Psoas muscle (tissue), 8 donors: Measurements from ENCODE around the gene SLC5A8. TPM values are rescaled to one million over a fixed set of nuclear protein-coding genes. Genes with fewer than 3 reads are reported as not detected.

Experiments used
- ATAC-seq, 4 donors: fragments of 200-7000 bp; cut with Tn5 transposase; one replicate each; pipeline ENCODE4 v1.9.1; 2020; ENCODE audit warnings: moderate library complexity in 3 of 4, mild to moderate bottlenecking in 2 of 4
- DNase-seq, 2 donors: peaks; one replicate each; pipeline ENCODE4 v3.0.0-alpha.2; 2020
- H3K27ac ChIP-seq: fragments of 200-600 bp; one replicate; pipeline ENCODE4 v1.8.0; 2022
- H3K27me3 ChIP-seq, 3 donors: fragments of 200-600 bp in 1 of 3; one replicate each; pipeline versions ENCODE4 v1.6.1 to v1.8.0; 2013 to 2022; ENCODE audit warnings: low read length in 2 of 3, mild to moderate bottlenecking in 2 of 3, moderate library complexity in 1 of 3; ENCODE audit not compliant: insufficient read depth in 3 of 3
- H3K36me3 ChIP-seq, 2 donors: fragments of 200-600 bp in 1 of 2; one replicate each; pipeline versions ENCODE4 v1.6.1 to v1.8.0; 2013 to 2022; ENCODE audit warnings: low read depth in 1 of 2, mild to moderate bottlenecking in 1 of 2, moderate library complexity in 1 of 2; ENCODE audit not compliant: insufficient read depth in 1 of 2
- H3K4me1 ChIP-seq: fragments of 200-600 bp; one replicate; pipeline ENCODE4 v1.8.0; 2022
- H3K4me3 ChIP-seq: fragments of 200-600 bp; one replicate; pipeline ENCODE4 v1.8.0; 2022; ENCODE audit warnings: mild to moderate bottlenecking
- H3K9me3 ChIP-seq: fragments of 200-600 bp; one replicate; pipeline ENCODE4 v1.8.0; 2022
- CTCF ChIP-seq: fragments of 200-600 bp; IDR thresholded peaks from one replicate; pipeline ENCODE4 v1.8.0; 2022; ENCODE audit warnings: antibody characterized with exemption
- WGBS, 3 donors: extraction: QIAGEN DNeasy Blood & Tissue Kit; methylation state at CpG; one replicate each; pipeline versions ENCODE4 v1.1.6 to v1.1.7; 2013; 5-methylcytosine and 5-hydroxymethylcytosine counted together
- intact Hi-C, 2 donors: fragments of 100-400 bp; cut with DNase I; formaldehyde crosslinking; loops; one replicate each; pipeline versions ENCODE4 v1.11.0 to v1.14.2; 2022
- polyA plus RNA-seq, 3 donors: library from polyadenylated mRNA; stranded (reverse); fragments of 200-250 nt; gene quantifications; one replicate each; pipeline ENCODE4 v1.2.3, GENCODE V29; 2013
- total RNA-seq, 4 donors: library from RNA; stranded (reverse); fragmentation: NEBNext Ultra II Directional in 2 of 4; extraction: Animal tissue kit (Norgen Biotek cat#: 25700) in 2 of 4; gene quantifications; one replicate each; pipeline versions ENCODE4 v1.2.1 to v1.2.4, GENCODE V29; 2021 to 2023
- donor health status: healthy with polysubstance abuse.
- donor health status: DM: no; HTN: no; CAD: no; lungs with moderate emphysema.
- donor health status: Bipolar disorder and iron deficiency.
- donor health status: healthy.
- donor health status: DM: yes; HTN: yes; CAD: no.
- donor health status: DM: no; HTN: no; CAD: no.
- donor health status: DM: no; HTN: no; CAD: no.
- donor health status: DM: yes; HTN: yes; CAD: no.

SLC5A8 gene
- total and polyA plus RNA-seq, 7 donors: not detected

- TF ChIP-seq CTCF: no peak
- H3K36me3 ChIP-seq: no peaks in the 10 kb centered on the region
- no peaks in the 10 kb centered on the region for H3K9me3 ChIP-seq
- intact Hi-C loops: no loop called here
- DNase-seq (no peak), ATAC-seq (no peak)
- no peaks in the 10 kb centered on the region for H3K27me3 ChIP-seq
- H3K4me3 ChIP-seq: no peak overlapping the region
- H3K27ac ChIP-seq: no peak overlapping the region
- H3K4me1 ChIP-seq: no peaks in the 10 kb centered on the region
- 58 to 63% (median 61%) methylated on average over 2 of the region's 2 CpGs for WGBS, 3 donors
These were observed 33.0 kb upstream of the SLC5A8 start for GRCh38 chr12:101243074-101243473.

- Histone ChIP-seq H3K27me3 (no peaks in the 10 kb centered on the region), H3K27ac (no peak overlapping the region), H3K4me3 (no peak overlapping the region), H3K9me3 (no peaks in the 10 kb centered on the region), H3K4me1 (no peaks in the 10 kb centered on the region), H3K36me3 (no peaks in the 10 kb centered on the region)
- no peak for DNase-seq
- ATAC-seq: no peak
- intact Hi-C loops: no loop called here
- no peak for TF ChIP-seq CTCF
- WGBS, 3 donors: 34 to 55% (median 44%) methylated on average over 6 of the region's 6 CpGs
These were observed 28.8 kb upstream of the SLC5A8 start for GRCh38 chr12:101238800-101239329.

- Histone ChIP-seq H3K27me3 (no peaks in the 10 kb centered on the region), H3K36me3 (no peaks in the 10 kb centered on the region), H3K4me3 (no peak overlapping the region), H3K27ac (no peak overlapping the region), H3K9me3 (no peaks in the 10 kb centered on the region), H3K4me1 (no peaks in the 10 kb centered on the region)
- WGBS, 3 donors: 36 to 47% (median 41%) methylated on average over 4 of the region's 4 CpGs
- intact Hi-C loops: no loop called here
- no peak for DNase-seq
- ATAC-seq: no peak
- TF ChIP-seq CTCF: no peak
These were observed 28.3 kb upstream of the SLC5A8 start for GRCh38 chr12:101238306-101238705.

- ATAC-seq: no peak
- WGBS, 3 donors: 79 to 80% (median 79%) methylated on average over 2 of the region's 2 CpGs
- Histone ChIP-seq H3K4me1 (no peaks in the 10 kb centered on the region), H3K27me3 (no peaks in the 10 kb centered on the region), H3K9me3 (no peaks in the 10 kb centered on the region), H3K4me3 (no peak overlapping the region), H3K27ac (no peak overlapping the region), H3K36me3 (no peaks in the 10 kb centered on the region)
- DNase-seq: no peak
- intact Hi-C loops: no loop called here
- TF ChIP-seq CTCF: no peak
These were observed 25.6 kb upstream of the SLC5A8 start for GRCh38 chr12:101235686-101236085.

GRCh38 chr12:101231636-101232035, 21.6 kb upstream of the SLC5A8 start:
- no peak for ATAC-seq

More at GRCh38 chr12:101231636-101232035, 21.6 kb upstream of the SLC5A8 start:
- H3K9me3 ChIP-seq: no peaks in the 10 kb centered on the region
- no peak overlapping the region for H3K4me3 ChIP-seq
- no peaks in the 10 kb centered on the region for H3K4me1 ChIP-seq
- H3K27ac ChIP-seq: no peak overlapping the region
- DNase-seq: no peak
- no peak for TF ChIP-seq CTCF
- WGBS, 3 donors: 70 to 73% (median 71%) methylated on average over 4 of the region's 4 CpGs
- no peaks in the 10 kb centered on the region for H3K27me3 ChIP-seq
- intact Hi-C loops: no loop called here
- H3K36me3 ChIP-seq: no peaks in the 10 kb centered on the region
